NCI-H345 treated with DMSO at 0.1 percent for 48 hours (cell line): ENCODE data around the gene GJD4.

ENCODE experiments used
- DNase-seq: peaks from one replicate; lab custom pipeline; 2025; ENCODE audit not compliant: unreplicated experiment; lab: John Stamatoyannopoulos, UW

The GJD4 gene

DNA sequence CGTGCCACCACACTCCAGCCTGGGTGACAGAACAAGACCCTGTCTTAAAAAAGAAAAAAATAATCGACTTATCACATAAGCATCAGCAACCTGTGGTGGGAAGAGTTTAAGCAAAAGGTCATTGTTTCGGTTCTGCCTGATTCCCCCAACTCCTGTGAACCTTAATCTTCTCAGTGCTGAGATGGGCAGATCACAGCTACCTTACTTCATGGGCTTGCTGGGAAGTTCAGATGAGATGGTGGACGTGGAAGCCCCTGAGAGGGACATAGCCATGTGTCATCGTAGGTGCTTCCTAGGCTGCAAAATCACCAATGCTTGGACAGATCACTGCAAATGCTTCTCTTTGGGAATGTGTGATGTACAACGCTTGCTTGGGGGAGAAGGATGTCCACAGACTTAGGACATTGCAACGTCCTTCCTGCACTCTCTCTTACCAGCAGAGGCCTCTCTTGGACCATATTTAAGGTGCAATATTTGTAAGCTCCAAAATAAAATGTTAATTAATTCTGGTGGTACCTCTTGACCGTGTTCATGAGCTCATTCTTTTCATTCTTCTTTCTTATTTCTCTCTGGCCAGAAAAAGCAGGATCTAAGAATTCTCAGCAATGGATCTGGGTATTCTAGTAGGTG is 8.6 kb downstream of the GJD4 start:
- no peak for DNase-seq

DNA sequence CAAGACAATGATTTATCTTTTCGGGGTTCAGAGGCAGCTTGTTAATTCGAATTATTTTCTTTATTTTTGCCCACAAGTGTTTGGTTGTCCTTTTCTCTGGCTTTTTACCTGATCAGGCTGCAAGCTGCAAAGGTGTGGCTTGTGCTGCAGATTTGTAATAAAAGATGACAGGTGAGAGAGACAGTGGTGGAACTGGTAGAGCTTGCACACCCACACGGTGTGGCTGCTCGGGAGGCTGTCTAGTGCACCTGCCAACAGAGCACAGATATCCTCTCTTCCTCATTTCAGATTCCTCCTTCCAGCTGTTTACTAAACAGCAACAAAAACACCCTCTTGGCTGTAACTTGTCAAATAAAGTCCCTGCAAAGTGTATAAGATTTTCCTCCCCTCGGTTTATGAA is 9.2 kb downstream of the GJD4 start:
- no peak for DNase-seq

DNA sequence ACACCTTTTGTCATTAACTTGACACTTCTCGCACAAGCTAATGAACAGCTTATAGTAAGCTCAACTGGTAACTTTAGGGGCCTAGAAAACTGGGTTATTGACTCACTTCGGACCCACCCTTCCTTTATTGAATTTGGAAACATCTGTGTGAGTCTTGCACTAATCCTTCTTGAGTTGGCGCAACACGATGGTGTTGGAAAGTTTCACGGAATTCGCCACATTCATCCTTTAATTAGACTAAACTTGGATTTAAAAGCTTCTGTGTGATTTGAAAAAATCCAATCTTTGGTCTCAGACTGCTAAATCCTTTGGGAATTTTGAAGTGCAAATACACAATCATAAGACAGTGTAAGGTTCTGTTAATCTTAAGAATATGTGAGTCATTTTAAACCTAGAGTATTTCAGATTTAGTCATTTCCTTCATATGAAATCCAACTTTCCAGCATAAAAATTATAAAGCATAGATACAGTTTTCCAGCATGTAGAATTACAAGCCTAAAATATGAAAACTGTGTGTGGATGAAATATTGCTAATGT is 21.9 kb downstream of the GJD4 start:
- no peak for DNase-seq

DNA sequence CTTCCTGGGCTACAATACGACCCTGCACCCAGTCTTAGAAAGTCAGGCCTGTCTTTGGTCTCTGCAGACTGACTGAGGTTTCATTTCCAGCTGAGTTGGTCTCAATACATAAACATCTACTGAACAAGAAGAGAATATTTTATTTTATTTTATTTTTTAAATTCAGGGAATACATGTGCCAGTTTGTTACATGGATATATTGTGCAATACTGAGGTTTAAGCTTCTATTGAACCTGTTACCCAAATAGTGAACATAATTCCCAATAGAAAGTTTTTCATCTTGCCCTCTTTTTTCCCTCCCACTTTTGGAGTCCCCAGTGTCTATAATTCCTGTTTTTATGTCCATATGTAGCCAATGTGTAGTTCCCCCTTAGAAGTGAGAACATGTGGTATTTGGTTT is 26.3 kb downstream of the GJD4 start:
- no peak for DNase-seq

DNA sequence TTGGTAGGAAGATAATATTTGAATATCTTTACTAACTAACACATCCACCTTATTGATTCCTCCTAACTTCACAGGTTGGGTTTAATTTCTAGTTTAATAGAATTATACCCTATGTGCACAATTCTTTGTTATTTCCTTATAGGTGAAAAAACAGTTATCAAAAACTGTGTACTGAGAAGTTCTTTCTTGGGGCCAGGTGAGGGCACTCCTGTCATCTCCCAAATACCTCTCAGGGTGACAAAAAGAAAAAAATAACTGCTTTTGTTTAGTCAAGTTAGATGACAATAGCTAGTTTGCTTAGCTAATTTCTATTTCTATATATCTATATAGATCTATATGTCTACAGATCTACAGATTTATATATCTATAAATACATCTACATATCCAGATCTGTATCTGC is 26.9 kb downstream of the GJD4 start:
- no peak for DNase-seq

DNA sequence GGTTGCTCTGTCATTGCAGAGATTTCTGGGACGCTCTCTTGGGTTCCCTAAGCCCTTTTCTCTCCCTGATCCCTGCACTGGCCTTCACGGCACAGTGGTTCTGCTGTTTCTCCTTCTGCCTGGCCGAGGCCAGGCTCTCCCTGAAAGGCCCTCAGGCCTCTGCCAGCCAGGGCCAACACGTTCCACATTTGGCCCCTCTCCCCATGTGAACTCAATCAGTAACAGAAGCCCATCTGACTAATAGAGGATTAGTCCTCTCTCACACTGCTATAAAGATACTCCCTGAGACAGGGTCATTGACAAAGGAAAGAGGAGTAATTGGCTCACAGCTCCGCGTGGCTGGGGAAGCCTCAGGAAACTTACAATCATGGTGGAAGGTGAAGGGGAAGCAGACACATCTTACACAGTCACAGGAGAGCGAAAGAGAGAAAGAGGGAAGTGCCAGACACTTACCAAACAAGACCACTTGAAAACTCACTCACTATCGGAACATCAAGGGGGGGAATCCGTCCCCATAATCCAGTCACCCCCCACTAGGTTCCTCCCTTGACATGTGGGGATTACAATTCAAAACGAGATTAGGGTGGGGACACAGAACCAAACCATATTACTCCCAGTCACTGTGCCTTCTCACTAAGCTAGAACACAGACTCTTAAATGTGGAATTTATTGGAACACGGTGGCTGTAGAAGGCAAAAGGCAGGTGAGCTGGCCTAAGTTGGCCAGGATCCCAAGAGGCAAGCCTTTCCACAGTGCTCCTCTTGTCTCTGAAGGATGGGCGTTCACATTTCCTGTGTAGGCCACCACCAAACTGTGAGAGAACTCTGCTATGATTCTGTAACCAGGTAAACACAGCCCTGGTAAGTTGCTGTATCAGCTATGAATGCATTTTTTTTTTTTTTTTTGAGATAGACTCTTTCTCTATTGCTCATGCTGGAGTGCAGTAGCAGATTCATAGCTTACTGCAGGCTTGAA is 28.2 kb downstream of the GJD4 start:
- no peak for DNase-seq

DNA sequence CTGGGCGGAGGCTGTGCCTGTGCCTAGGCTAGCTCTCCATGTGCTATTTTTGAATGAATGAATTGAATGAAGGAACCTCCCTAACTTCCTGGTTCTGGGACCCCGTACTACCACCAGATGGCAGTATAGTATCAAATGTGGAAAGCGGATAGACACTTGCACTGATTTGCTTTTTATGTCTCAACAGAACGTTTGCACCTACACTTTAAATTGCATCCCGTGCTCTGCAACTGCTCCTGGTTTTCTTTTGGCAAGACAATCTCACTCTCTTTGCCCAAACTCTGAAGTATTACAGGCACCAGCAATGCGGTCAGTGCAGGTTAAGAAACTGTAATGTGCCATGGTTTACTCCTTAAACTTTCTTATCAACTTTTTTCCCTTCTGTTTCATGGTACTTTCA is 30.4 kb downstream of the GJD4 start:
- peak; percentile 74 for DNase-seq

DNA sequence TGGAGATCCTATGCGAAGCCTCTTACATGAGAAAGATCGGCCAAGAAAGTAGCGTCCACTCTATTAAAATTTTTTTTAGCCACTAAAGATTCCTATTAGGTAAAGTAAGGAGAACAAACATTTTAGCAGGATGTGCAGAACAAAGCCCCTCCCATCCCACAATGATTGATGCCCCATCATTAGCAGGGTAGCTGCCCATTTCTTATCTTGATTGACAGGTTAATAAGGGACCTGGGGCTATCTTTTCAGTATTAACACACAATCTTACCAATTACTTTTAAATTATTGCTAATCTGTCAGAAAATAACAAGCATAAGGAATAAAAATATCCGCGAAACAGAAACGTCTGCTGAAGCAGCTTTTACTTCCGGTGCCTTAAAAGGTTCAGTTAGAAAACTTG is 31.8 kb downstream of the GJD4 start:
- no peak for DNase-seq

DNA sequence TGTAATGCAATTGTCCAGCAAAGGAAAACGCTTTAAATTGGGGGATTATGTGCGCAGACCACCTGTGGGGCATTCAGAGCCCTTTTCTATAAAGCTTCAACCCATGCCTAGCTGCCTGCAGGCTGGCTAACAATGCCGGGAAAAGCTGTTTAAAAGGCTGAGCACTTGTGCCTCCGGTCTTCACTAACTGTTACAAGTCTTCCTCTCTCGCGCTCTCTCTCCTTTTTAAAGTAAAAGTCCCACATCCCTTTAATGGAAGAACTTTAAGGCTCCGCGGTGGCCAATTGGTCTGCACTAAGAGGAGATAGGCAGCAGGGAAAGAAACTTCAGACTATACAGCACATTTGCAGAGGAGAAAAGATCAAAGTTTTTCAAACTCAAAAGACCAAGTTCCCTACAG is 32.3 kb downstream of the GJD4 start:
- DNase-seq = no peak

DNA sequence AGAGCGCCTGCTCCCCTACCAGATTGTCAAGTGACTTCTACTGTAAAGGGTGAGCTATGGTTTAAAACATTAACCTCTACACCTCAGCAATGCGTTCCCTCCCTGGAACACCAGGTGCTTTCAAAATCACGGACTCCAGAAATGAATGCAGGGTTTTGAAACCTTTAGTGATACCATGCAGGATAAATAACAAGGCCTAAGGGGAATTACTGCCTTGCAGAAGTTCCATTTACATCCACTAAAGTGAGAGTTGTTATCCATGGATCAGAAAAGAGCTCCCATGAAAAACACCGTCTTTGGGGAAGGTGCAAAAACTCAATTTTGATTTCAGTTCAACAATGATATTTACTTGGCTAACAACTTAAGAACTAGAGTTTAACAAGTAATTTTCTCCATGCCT is 33.0 kb downstream of the GJD4 start:
- no peak for DNase-seq

DNA sequence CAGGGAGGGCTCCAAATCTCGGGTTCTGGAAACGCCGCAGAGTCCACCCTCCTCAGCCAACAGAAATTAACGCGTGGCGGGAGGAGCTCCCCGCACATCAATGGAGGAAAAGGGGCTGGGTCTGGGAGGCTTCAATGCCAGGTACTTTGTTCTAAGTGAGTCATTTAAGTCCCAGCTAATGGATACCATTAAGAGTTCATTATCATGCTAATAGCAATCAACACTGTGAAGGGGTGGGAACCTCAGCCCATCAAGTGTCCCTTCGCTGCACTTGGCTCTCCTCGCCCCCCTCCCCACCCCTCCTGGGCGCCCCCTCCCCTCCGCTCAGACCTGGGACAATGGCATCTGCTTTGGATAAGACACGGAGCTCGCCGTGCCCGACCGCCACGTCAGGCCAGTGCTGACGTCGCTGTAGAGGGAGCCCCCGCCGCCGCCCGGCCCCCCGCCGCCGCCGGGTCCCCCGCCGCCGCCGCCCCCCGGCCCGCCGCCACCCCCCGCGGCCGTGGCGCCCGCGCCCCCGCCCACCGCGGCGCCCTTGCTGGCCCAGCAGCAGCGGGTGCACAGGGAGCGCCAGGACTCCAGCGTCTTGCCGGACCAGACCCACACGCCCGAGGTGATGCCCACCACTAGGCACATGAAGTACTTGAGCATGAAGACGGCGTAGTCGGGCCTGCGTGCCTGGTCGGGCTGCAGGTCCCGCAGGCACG is 34.0 kb downstream of the GJD4 start:
- no peak for DNase-seq

DNA sequence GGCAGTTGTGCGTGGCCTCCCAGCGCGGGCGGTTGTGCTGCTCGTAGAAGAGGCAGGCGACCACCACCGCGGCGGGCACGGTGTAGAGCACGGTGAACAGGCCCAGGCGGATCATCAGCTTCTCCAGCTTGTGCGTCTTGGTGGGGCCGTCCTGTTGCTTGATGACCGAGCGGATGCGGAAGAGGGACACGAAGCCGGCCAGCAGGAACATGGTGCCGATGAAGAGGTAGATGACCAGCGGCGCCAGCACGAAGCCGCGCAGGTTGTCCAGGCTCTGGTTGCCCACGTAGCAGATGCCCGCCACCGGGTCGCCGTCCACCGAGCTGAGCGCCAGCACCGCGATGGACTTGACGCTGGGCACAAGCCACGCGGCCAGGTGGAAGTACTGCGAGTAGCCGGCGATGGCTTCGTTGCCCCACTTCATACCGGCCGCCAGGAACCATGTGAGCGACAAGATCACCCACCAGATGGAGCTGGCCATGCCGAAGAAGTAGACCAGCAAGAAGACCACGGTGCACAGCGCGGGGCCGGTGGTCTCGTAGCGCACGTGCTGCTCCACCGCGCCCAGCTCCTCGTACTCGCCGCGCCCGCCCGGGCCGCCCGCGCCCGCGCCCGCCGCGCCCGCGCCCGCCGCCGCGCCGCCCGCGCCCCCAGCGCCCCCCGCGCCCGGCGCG is 34.7 kb downstream of the GJD4 start:
- DNase-seq = no peak

DNA sequence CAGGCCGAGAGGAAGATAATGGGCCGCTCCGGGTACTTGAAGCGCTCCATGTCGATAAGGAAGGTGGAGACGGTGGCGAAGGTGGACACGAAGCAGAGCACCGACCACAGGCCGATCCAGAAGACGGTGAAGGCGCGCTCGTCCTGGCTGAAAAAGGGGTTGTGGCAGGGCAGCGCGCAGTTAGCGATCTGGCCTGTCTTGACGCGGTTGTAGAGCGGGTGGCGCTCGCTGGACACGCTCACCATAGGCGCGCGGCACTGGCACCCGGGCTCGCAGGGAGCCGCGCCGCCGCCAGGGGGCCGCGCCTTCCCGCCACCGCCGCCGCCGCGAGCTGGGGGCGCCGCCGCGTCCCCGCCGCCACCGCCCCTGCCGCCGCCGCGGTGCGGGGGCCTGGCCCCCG is 35.3 kb downstream of the GJD4 start:
- DNase-seq = no peak

DNA sequence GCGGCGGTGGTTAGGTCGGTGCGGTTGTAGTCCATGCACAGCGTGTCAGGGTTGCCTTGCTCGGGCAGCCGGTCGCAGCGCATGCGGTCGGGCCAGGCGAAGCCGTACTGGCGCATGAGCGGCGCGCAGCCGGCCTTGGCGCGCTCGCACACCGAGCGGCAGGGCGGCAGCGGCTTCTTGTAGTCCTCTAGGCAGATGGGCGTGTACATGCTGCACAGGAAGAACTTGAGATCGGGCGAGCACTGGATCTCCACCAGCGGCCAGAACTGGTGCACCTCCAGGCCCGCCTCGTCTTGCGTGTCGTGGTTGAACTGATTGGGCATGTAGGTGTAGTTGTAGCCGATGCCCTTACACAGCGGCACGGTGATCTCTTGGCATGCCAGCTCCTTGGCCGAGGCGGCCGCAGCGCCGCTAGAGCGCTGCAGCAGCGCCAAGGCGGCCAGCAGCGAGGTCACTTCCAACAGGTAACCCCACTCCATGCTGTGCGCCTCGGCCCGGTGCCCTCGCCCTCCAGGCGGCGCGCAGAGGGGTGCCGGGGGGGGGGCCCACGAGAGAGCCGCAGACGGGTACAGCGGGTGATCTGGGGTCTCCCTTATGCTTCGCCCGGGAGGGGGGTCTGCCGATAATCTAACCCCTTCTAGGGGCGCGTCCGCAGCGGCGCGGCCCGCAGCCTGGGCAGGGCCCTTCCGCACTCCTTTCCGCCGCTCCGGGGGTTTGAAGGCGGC is 36.0 kb downstream of the GJD4 start:
- no peak for DNase-seq

DNA sequence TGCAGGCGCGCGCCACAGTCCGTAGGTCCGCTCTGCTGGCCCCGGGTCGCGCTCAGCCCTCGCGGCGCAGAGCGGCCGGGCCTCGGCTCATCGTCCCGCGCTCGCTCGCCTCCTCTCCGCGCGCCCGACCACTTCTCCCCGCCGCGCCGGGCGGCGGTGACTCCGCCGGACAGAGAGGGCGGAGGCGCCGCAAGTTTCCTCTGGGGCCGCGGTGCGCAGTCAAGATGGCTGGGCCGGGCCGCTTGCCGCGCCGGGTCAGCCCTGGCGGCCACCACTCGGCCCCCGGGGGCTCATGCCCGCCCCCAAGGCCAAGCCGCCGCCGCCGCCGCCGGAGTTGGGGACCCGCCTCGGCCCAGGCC is 36.5 kb downstream of the GJD4 start:
- DNase-seq = no peak

DNA sequence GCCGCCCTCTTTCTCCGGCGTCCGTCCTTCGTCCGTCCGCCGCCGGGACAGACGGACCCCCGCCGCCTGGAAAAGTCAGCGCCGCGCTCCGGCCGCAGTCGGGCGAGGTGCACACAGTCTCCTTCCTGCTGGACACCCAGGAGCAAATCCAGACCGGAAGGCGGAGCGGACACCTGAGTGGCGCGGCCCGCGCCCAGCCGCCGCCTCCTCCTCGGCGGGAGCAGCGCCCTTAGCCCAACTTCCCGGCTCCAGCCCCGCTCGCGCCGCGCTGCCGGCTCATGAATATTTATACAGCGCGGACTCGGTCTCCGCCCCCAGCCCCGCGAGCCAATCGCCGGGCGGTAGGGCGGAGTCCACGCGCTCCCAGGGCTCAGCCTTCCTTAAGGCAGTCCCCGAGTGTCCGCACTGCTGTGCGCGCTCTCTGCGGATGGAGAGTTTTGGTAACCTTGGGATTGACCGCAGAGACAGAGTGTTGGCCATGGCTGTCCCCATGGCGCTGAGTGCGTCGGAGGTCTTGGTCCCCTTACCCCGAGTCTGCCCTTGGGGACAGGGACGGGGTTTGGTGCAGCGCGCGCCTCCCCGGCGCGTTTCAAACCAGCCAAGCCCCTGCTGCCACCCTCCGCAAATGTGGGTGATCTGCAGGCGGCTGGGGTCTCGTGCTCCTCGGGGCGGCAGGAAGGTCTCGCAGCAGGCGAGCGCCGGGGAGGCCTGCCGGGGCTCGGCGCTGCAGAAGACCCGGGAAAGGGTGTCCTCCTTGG is 37.1 kb downstream of the GJD4 start, which contains the start of gene FZD8:
TSS of gene FZD8 (minus strand) at position 262 of the 758 bp plus-strand sequence. CDS start 867 bp downstream, outside the sequence.
- peak; percentile 77 for DNase-seq

DNA sequence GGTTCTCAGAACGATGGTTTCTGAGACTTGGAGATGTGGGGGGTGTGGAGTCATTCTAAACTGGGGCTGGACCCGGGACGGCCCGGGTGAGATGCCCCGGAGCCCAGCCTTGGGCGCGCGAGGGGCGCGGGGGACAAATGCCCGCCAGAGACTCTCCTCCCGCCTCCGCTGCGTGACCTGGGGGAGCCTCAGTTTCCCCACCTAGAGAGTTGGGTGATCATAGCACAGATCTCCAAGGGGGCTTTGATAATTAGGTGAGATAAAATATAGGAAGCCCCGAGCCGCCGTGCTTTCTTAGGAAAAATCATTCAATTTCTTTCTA is 37.6 kb downstream of the GJD4 start:
- DNase-seq = no peak

DNA sequence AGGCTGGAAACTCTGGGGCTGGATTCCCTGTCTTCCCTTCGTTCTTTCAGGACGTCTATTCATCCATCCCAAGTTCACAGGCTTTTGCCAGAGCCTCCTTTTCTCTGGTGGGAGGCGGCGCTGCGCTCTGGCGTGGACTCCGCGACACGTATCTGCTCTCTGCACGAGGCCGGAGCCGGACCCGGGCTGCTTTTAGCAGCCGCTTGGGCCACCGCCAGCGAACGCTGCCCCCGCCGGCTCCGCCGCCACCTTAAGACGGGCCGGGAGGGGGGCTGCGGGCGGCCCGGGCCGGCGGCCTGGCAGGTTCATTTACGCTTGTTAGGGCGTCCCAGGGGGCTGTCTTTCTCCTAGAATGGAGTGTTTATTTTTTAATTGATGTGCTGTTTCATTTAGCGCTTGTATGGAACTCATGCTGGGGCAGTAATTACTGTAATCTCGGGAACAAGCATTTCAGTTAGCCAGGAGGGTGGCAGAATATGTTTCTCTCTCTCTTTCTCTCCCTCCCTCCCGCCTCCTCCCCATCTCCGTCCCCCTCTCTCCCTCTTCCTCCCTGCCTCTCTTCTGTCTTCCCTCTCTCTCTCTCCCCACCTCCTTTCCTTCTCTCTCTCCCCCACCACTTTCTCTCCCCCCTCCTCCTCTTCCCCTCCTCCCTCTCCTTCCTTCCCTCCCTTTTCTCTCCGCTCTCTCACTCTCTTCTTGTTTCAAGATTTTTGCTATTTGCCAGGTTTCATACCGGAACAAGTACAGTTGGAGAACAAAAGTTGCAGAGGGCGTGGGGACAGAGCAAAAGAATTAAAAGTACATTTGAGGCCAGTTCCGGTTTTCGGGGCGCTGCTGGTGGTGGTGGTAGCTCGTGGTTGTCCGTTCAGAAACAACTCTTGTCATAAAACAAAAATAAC is 38.3 kb downstream of the GJD4 start:
- peak; percentile 30 for DNase-seq
